ENCODE data around the gene C20orf204.
A peak's percentile ranks its signal among the peaks of the same experiment; 100 is the strongest.
"Not testable (repeated sequence)": the region's sequence is repeated elsewhere in the genome, so short reads cannot be mapped to it uniquely, and the experiment has no call there.

C20orf204 gene

DNA sequence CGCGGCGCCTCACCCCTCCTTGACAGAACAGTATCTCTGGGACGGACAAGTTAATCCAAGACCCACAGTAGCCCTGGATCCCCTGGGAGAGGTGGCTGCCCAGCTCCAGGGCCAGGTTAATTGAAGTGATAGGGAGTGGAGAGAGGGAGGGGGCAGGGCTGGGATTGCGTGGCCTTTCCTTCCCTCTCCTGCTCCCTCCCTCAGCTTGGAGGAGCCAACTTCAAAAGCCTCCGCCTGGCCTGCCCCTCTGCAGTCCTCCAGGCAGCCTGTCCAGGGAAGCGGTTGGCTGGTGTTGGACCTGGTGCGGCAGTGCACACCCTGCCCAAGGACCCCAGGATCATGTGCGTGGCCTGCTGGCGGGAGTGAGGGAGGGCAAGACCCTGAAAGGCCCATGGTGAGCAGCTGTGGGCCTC, at the start of gene C20orf204:
C20orf204 (plus strand) TSS at position 250 of the 413 bp plus-strand sequence; CDS start at position 392, 142 bp downstream.
- no peak for DNase-seq

DNA sequence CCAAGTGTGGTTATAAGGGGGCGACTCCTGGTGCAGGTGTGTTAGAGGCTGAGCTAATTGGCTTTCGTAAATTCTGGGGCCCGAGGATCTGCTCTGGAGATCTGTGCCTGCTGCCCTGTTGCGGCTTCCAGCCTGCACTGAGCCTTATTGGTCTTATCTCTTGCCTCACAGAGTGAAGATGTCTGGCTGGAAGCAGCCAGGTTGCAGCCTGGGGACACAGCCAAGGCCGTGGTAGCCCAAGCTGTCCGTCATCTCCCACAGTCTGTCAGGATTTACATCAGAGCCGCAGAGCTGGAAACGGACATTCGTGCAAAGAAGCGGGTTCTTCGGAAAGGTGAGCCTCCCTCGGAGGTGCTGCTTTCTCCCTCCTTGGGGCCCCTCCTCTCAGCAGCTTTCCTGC, 35.1 kb upstream of the C20orf204 start:
- no peak for DNase-seq

GRCh38 chr20:64001607-64002011, 34.4 kb upstream of the C20orf204 start:
- DNase-seq: no peak

GRCh38 chr20:64003960-64004725, 31.8 kb upstream of the C20orf204 start:
- no peak for DNase-seq

DNA sequence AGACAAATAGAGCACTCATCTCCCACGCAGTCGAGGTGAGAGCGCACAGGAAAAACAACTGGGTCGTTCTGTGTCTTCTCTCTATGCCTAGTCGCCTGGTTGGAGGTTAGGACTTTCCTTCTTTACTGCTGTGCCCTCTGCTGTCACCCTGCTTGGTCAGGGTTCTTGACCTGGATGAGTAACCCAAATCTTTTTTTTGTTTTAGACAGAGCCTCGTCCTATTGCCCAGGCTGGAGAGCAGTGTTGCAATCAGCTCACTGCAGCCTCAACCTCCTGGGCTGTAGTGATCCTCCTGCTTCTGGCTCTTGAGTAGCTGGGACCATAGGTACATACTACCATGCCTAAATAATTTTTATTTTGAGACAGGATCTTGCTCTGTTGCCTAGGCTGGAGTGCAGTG, 30.6 kb upstream of the C20orf204 start:
- no peak for DNase-seq

DNA sequence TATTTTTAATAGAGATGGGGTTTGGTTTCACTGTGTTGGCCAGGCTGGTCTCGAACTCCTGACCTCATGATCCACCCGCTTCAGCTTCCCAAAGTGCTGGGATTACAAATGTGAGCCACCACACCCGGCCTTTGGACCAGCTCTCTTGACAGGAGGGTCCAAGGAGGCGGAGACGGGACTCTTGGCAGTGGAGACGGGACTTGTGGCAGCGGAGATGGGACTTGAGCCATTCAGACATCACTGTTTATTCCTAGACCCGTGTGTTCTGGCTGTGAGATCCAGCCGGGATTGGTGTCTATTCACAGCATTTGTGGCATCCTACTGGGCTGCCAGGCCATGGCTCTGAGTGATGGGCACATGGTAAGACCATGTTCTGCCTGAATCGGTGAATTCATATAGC, 29.5 kb upstream of the C20orf204 start:
- no peak for DNase-seq

DNA sequence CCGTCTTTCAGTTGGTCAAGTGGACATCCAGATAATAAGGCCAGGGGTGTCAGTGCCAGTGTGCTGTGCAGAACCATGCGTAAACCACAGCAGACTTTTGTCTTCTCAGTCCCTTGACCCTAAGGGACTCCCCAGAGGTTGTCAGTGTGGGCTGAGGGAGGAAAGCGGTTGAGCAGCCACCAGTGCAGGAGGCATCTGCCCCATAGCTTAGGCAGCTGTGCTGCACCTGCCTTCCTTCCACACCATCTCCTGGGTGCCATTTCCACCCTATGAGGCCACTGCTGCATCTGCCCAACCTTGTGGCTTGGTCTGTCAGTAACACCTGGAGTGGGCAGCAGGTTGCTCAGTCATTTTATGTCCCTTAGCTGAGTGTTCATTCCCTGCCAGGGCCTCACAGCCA, 29.1 kb upstream of the C20orf204 start:
- DNase-seq: peak; percentile 32

DNA sequence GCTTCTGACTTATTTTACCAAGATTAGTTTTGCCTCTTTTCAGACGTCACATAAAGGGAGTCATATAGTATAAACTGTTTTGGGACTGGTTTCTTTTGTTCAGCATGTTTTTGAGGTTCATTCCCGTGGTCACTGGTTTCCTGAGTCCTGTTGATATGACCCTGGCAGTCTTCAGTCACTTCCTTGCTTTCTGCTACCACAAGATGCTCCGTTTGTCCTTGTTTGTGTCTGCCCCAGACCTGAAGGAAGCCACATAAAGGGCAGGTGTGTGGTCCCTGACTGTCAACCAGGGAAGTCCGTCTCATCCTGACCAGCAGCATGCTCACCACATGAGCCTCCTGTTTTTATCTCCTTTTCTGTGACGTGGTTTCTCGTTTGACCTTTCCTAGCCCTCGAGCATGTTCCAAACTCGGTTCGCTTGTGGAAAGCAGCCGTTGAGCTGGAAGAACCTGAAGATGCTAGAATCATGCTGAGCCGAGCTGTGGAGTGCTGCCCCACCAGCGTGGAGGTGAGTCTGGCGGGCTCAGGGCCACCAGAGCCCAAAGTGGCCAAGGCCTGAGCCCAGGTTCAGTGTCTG, 26.1 kb upstream of the C20orf204 start:
- DNase-seq: no peak

DNA sequence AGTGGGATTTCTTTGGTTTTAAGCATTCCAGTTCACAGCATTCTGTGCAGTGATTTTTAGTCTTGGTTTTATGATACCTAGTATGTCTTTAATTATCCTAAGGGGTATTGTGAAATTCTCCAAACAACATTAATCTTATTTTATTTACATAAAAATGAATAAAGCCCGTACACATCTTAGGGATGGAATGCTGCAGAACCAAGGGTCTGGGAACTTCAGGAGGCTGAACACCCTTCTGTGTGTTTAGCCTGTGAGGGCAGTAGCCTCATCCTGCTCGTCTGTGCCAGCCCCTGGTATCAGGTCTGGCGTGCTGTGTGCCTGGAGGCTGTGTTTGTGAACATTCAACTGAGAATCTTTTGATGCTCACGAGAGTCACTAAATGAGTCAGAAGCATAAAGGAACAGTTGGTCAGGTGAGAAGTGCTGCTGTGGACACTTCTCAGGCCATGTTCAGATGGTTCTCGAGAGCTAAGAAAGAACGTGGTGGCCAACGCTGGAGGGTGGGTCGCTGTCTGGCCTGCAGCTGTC, 25.2 kb upstream of the C20orf204 start:
- DNase-seq: no peak

DNA sequence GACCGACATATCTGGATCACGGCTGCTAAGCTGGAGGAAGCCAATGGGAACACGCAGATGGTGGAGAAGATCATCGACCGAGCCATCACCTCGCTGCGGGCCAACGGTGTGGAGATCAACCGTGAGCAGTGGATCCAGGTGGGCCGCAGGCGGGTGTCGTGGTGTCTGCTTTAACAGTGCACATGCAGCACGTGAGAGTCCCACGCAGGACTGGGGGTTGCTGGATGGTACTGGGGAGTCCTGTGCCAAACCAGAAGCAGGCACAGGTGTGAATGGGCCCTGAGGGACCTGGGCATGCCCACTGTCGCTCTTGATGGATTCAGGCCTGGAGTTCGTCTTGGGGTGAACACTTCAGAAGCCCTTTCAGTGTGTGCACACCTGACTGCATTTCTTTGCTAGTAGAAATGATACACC, 24.6 kb upstream of the C20orf204 start:
- DNase-seq: no peak

DNA sequence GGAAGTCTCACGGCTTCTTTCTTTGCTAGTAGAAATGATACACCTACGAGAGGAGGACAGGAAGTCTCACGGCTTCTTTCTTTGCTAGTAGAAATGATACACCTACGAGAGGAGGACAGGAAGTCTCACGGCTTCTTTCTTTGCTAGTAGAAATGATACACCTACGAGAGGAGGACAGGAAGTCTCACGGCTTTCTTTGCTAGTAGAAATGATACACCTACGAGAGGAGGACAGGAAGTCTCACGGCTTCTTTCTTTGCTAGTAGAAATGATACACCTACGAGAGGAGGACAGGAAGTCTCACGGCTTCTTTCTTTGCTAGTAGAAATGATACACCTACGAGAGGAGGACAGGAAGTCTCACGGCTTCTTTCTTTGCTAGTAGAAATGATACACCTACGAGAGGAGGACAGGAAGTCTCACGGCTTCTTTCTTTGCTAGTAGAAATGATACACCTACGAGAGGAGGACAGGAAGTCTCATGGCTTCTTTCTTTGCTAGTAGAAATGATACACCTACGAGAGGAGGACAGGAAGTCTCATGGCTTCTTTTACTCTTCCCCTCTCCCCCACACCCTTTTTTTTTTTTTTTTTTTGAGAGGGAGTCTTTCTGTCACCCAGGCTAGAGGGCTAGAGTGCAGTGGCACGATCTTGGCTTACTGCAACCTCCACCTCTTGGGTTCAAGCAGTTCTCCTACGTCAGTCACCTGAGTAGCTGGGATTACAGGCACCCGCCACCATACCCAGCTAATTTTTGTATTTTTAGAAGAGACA, 23.4 kb upstream of the C20orf204 start:
- not testable (repeated sequence) for DNase-seq

DNA sequence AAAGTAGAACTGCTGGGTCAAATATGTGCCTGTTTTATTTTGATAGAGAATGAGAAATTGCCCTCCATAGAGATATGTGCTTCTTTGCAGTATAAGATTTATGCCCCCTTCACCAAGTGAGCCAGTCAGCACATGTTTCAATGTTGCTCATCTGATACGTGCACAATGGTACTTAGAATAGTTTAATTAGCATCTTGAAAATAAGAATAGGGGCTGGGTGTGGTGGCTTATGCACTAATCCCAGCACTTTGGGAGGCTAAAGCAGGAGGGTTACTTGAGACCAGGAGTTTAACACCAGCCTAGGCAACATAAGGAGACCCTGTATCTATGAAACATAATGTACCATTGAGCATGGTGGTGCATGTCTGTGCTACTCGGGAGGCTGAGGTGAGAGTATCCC, 20.3 kb upstream of the C20orf204 start:
- no peak for DNase-seq

DNA sequence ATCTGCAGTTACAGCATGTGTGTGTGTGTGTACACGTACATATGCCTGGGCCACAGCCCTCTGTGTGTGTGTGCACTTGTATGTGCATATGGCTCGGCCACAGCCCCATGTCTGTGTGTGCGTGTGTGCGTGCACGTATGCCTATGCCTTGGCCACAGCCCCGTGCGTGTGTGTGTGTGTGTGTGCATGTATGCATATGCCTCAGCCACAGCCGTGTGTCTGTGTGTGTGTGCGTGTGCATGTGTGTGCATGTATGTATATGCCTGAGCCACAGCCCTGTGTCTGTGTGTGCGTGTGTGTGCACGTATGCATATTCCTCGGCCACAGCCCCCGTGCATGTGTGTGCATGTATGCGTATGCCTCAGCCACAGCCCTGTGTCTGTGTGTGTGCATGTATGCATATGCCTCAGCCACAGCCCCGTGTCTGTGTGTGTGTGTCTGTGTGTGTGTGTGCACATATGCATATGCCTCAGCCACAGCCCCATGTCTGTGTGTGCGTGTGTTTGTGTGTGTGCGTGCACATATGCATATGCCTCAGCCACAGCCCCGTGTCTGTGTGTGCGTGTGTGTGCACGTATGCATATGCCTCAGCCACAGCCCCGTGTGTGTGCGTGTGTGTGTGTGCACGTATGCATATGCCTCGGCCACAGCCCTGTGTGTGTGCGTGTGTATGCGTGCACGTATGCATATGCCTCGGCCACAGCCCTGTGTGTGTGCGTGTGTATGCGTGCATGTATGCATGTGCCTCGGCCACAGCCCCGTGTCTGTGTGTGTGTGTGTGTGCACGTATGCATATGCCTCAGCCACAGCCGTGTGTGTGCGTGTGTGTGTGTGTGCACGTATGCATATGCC, 14.6 kb upstream of the C20orf204 start:
- no peak for DNase-seq

- no peak for DNase-seq
Measured at GRCh38 chr20:64022671-64023360, 13.2 kb upstream of the C20orf204 start.

DNA sequence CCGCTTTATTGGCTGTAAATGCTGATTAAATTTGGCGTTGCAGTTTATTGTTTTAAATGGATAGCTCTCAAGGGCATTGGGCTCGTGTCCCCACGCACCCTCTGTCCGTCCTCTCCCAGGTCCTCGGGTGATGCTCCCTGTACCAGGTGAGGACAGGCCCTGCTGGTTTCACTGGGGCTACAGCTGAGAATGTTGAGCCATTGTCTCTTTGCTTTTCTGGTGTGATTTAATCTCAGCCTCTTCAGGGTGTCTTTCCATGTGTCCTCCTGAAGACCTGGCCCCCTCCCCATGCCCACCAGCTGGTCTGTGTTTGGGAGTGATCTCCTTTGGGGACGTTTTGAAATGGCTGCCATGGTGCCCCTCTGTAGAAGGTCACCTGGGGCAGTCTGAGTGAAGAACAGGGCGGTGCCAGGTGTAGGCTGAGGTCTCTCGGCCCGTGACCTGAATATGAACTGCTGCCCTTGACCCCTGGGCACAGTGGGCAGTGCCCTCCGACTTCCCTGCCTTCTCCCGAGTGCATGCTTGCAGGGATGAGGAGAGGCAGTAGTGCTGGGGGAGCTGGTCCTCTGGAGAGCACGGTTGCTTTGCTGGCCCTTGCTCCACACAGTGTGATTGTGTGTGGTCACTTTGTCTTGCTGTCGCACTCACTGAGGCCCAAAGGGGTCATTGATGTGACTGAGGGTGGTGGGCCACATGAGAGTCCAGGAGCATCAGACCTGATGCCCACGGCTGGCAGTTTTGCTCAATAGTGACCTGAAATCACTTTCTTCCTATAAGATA, 12.4 kb upstream of the C20orf204 start:
- DNase-seq: no peak

GRCh38 chr20:64024141-64024990, 11.6 kb upstream of the C20orf204 start:
- no peak for DNase-seq

- no peak for DNase-seq
Measured at GRCh38 chr20:64025101-64025825, 10.7 kb upstream of the C20orf204 start.

DNA sequence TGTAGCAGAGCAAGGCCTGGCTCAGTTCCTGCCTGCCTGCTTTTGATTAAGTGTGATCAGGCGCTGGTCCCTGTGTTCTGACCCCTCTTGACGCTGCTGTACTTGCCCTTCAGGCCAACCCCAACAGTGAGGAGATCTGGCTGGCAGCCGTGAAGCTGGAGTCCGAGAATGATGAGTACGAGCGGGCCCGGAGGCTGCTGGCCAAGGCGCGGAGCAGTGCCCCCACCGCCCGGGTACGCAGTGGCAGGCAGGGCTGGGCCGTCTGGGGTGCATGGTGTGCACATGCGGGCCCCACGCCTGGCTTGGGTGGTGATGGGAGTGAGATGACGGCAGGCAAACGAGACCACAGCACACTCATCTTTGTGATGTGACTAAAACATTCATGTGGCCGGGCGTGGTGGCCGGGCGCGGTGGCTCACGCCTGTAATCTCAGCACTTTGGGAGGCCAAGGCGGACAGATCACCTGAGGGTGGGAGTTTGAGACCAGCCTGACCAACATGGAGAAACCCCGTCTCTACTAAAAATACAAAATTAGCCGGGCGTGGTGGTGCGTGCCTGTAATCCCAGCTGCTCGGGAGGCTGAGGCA, 10.1 kb upstream of the C20orf204 start:
- no peak for DNase-seq
